Left ventricle myocardium inferior (tissue), 1 donor: ENCODE data around the gene MMD2. TPM values are rescaled to one million over a fixed set of nuclear protein-coding genes. Genes with fewer than 3 reads are reported as not detected.
"Not testable (repeated sequence)": the region's sequence is repeated elsewhere in the genome, so short reads cannot be mapped to it uniquely, and the experiment has no call there.

Source experiments
- DNase-seq: peaks from one replicate; pipeline ENCODE4 v3.0.0-alpha.2; 2020
- H3K27ac ChIP-seq: fragments of 200-600 bp; replicated peaks from 2 replicates; pipeline ENCODE4 v1.8.0; 2021
- H3K27me3 ChIP-seq: fragments of 200-600 bp; 2 replicates; pipeline ENCODE4 v1.8.0; 2021; ENCODE audit warnings: low read depth
- H3K36me3 ChIP-seq: fragments of 200-600 bp; 2 replicates; pipeline ENCODE4 v1.8.0; 2021
- H3K4me1 ChIP-seq: fragments of 200-600 bp; 2 replicates; pipeline ENCODE4 v1.8.0; 2021
- H3K4me3 ChIP-seq: fragments of 200-600 bp; 2 replicates; pipeline ENCODE4 v1.8.0; 2021; ENCODE audit warnings: mild to moderate bottlenecking, moderate library complexity
- H3K9me3 ChIP-seq: fragments of 200-600 bp; replicated peaks from 2 replicates; pipeline ENCODE4 v1.8.0; 2021
- intact Hi-C: fragments of 100-400 bp; cut with micrococcal nuclease; formaldehyde crosslinking; loops from one replicate; pipeline ENCODE4 v1.11.0; 2022
- total RNA-seq: library from RNA; stranded (reverse); fragmentation: NEBNext Ultra II Directional; extraction: Animal tissue kit (Norgen Biotek cat#: 25700); gene quantifications from one replicate; pipeline ENCODE4 v1.2.1, GENCODE V29; 2021
- TF ChIP-seq, protein P1 (sequence below): fragments of 200-600 bp; IDR thresholded peaks from 2 replicates; pipeline ENCODE4 v1.8.0; 2021; ENCODE audit warnings: antibody characterized with exemption, mild to moderate bottlenecking, borderline replicate concordance
- donor health status: DM: no; HTN: yes; CAD: no; lungs with severe emphysema.

MMD2 gene
- total RNA-seq, 1 donor from 2014 or later = not detected

DNA sequence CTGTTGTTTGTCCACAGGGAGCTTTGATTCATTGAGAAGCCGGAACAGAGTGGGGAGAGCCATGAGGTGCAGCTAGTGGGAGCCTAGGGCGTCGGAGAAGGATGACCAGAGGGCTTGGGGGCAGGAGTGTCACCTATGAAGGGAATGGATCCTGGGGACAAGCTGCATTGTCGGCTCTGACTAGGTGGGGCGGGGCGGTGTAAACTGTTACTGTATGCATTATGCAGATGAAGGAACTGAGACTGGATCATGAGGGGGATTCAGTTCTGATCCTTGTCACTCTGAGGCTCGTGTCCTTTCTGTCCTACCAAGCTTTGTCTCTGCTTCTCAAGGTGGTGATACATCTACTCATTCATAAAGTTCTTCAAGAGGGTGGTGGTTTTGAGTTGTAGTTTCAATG is 39.9 kb upstream of the MMD2 start:
- H3K27ac ChIP-seq = no peak overlapping the region
- no peaks in the 10 kb centered on the region for H3K4me1 ChIP-seq

DNA sequence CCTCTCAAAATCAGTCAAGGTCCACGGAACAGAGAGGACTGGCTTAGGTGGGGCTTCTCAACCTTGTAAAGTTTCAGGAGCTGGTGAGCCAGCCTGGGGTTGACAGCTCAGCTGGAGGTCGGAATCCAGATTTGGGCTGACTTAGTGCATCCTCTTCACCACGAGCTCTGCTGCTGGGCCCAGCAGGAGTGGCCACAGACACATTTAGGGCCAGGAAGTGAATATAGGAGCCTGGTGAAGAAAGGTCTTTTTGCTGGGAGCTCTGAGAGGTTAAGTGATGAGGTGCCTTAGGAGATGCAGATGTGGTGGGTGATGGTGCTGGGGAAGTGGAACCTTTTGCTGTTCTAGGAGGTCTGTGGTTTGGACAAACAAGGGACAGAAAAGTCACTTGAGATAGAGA is 39.3 kb upstream of the MMD2 start:
- Histone ChIP-seq H3K9me3 (no peaks in the 10 kb centered on the region), H3K36me3 (peaks cover 59% of the 10 kb centered on the region), H3K4me1 (no peaks in the 10 kb centered on the region), H3K27ac (no peak overlapping the region), H3K27me3 (no peaks in the 10 kb centered on the region), H3K4me3 (no peak overlapping the region)
- TF ChIP-seq, protein P1, sequence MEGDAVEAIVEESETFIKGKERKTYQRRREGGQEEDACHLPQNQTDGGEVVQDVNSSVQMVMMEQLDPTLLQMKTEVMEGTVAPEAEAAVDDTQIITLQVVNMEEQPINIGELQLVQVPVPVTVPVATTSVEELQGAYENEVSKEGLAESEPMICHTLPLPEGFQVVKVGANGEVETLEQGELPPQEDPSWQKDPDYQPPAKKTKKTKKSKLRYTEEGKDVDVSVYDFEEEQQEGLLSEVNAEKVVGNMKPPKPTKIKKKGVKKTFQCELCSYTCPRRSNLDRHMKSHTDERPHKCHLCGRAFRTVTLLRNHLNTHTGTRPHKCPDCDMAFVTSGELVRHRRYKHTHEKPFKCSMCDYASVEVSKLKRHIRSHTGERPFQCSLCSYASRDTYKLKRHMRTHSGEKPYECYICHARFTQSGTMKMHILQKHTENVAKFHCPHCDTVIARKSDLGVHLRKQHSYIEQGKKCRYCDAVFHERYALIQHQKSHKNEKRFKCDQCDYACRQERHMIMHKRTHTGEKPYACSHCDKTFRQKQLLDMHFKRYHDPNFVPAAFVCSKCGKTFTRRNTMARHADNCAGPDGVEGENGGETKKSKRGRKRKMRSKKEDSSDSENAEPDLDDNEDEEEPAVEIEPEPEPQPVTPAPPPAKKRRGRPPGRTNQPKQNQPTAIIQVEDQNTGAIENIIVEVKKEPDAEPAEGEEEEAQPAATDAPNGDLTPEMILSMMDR = no peak
- intact Hi-C loops = no loop called here
- no peak for DNase-seq

More for the DNA sequence above, 39.9 kb upstream of the MMD2 start:
- no peaks in the 10 kb centered on the region for H3K27me3 ChIP-seq
- H3K9me3 ChIP-seq = no peaks in the 10 kb centered on the region
- DNase-seq = no peak
- H3K36me3 ChIP-seq = peaks cover 53% of the 10 kb centered on the region
- intact Hi-C loops = no loop called here
- H3K4me3 ChIP-seq = no peak overlapping the region
- TF ChIP-seq, protein P1 = no peak

DNA sequence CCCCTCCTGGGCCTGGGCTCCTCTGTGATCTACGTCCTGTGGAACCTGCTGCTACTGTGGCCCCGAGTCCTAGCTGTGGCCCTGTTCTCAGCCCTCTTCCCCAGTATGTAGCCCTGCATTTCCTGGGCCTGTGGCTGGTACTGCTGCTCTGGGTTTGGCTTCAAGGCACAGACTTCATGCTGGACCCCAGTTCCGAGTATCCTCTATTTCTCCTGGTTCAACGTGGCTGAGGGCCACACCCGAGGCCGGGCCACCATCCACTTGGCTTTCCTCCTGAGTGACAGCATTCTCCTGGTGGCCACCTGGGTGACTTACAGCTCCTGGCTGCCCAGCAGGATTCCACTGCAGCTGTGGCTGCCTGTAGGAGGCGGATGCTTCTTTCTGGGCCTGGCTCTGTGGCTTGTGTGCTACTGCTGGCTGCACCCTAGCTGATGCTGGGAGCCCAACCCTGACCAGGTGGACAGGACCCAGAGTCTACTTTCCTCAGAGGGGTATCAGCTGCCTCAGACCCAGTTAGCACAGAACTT is 37.8 kb upstream of the MMD2 start:
- no peaks in the 10 kb centered on the region for H3K27me3 ChIP-seq
- intact Hi-C loops = no loop called here
- no peak overlapping the region for H3K4me3 ChIP-seq
- TF ChIP-seq, protein P1 = no peak
- H3K27ac ChIP-seq = no peak overlapping the region
- H3K4me1 ChIP-seq = no peaks in the 10 kb centered on the region
- peaks cover 64% of the 10 kb centered on the region for H3K36me3 ChIP-seq
- no peaks in the 10 kb centered on the region for H3K9me3 ChIP-seq
- no peak for DNase-seq

DNA sequence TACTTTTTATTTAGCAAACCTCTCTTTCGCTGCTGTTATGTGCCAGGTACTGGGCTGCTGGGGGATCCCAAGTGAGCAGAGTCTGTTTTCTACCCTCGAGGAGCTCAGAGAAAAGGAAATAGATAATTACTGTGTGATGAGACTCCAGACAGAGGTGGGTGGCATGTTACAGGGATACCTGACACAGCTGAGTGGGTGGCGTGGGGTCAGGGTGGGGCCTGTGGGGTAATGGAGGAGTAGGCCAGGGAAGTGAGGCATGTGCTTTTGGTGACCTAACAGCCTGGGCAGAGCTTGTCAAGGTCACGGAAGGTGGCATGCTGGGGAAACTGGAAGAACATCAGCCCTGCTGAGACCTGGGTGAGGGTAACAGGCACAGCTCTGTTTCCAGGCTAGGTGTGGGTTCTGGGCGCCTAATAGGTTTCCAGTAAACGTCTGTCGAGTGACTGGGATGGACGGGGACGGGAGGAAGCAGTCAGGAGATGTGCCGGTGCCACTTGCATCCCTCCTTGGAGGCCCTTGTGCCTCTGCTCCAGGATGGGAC is 36.5 kb upstream of the MMD2 start:
- Histone ChIP-seq H3K27ac (no peak overlapping the region), H3K4me1 (no peaks in the 10 kb centered on the region), H3K27me3 (no peaks in the 10 kb centered on the region), H3K9me3 (no peaks in the 10 kb centered on the region), H3K36me3 (peaks cover 77% of the 10 kb centered on the region), H3K4me3 (no peak overlapping the region)
- no peak for DNase-seq
- TF ChIP-seq, protein P1 = no peak
- intact Hi-C loops = no loop called here

DNA sequence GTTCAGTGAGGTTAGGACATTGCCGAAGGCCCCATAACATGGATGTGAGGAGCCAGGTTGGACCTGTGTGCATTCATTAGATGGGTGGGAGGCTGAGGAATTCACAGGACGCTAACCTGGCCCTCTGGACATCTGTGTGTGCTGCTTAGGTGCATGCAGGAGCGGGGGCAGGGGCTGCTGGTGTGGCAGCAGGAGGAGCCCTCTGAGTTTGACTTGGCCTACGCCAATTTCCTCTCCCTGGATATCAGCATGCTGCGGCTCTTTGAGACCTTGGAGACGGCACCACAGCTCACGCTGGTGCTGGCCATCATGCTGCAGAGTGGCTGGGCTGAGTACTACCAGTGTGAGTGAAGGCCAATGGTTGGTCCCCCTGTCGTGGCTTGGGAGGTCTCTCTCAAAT is 34.5 kb upstream of the MMD2 start:
- TF ChIP-seq, protein P1 = no peak
- intact Hi-C loops = no loop called here
- Histone ChIP-seq H3K4me1 (no peaks in the 10 kb centered on the region), H3K36me3 (peaks cover 92% of the 10 kb centered on the region), H3K27me3 (no peaks in the 10 kb centered on the region), H3K27ac (no peak overlapping the region), H3K4me3 (no peak overlapping the region), H3K9me3 (no peaks in the 10 kb centered on the region)
- no peak for DNase-seq

DNA sequence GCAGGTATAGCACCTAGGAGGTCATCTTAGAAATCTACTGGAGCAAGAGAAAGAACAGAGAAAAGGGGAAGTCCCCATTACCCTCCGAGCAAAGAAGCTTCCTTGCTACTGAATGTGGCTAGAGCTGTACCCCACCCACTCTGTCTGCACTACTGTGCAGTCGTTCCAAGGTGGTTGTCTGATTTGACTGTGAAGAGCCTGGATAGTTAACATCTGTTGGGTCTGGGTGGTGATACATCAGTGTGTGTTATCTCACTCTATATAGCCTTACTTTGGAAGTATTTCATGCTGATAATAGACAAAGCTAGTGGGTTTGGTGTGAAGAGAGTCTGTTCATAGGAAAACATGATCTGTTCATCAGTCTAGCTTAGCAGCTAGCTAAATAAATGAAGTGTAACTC is 23.8 kb upstream of the MMD2 start:
- peaks cover 15% of the 10 kb centered on the region for H3K4me1 ChIP-seq
- H3K4me3 ChIP-seq, DNase-seq, intact Hi-C loops, H3K27ac ChIP-seq, H3K27me3 ChIP-seq, H3K9me3 ChIP-seq: not testable (repeated sequence)
- H3K36me3 ChIP-seq = peaks cover 73% of the 10 kb centered on the region

DNA sequence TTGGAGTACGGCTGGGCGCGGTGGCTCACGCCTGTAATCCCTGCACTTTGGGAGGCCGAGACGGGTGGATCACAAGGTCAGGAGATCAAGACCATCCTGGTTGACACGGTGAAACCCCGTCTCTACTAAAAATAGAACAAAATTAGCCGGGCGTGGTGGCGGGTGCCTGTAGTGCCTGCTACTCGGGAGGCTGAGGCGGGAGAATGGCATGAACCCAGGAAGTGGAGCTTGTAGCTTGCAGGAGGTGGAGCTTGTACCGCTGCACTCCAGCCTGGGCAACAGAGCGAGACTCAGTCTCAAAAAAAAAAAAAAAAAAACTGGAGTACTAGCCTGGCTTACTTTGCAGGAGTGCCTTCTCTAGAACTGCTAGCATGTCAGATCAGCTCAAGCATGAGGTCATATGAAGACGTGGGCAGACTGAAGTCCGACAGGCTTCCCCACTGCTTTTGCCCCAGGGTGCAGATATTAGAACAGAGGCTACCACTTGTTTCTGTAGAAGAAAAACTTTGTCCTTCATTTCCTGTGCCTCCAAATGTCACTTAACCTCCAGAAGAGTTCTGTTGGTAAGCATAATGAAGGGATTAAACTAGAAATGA is 22.4 kb upstream of the MMD2 start:
- peaks cover 73% of the 10 kb centered on the region for H3K36me3 ChIP-seq
- H3K9me3 ChIP-seq, H3K4me3 ChIP-seq, H3K27me3 ChIP-seq, H3K27ac ChIP-seq, DNase-seq, intact Hi-C loops: not testable (repeated sequence)
- peaks cover 17% of the 10 kb centered on the region for H3K4me1 ChIP-seq

DNA sequence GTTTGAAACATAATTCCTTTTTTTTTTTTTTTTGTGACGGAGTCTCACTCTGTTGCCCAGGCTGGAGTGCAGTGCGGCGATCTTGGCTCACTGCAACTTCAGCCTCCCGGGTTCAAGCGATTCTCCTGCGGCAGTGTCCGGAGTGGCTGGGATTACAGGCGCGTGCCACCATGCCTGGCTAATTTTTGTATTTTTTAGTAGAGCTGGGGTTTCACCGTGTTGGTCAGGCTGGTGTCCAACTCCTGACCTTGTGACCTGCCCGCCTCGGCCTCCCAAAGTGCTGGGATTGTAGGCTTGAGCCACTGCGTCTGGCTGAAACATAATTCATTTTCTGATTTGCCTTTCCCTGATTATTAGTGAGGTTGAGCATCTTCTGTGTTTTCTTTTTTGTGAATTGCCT is 16.6 kb upstream of the MMD2 start:
- Histone ChIP-seq H3K36me3 (peaks cover 44% of the 10 kb centered on the region), H3K4me1 (peaks cover 39% of the 10 kb centered on the region), H3K4me3 (peak overlapping the region; percentile 91)
- H3K27ac ChIP-seq, intact Hi-C loops, H3K27me3 ChIP-seq, DNase-seq, H3K9me3 ChIP-seq: not testable (repeated sequence)
